ENCODE results near the gene ENC1. TPM values are rescaled to one million over a fixed set of nuclear protein-coding genes. Genes with fewer than 3 reads are reported as not detected.

ENC1 gene
- total RNA-seq, 4 donors from 2014 or later: 6.4 to 19.4 (median 13.0) TPM

DNA sequence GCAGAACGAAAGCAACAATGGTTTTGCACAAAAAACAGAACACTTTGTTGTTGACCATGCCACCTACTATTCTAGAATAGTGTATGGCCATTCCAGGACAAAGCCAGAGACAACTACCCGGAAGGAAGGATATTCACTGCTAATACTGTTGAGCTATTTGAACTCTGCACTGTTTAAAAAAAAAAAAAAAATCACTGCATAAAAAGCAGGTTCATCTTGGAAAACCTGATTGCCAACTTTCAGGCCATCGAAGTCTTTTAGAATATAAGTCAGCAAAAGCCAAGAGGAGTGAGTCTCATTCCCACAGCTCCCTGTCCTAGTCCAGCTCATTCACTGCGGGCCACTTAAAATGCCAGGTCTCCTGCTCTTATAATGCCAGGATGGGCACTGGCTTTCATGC lies 4.0 kb downstream of the ENC1 start:
- no peak for DNase-seq (ENCODE audit: low spot score in 2 of 2)
- Histone ChIP-seq H3K27me3 (no peaks in the 10 kb centered on the region), H3K36me3 (peaks cover 10% of the 10 kb centered on the region), H3K4me1 (peaks cover 33% of the 10 kb centered on the region), H3K4me3 (no peak overlapping the region), H3K27ac (no peak overlapping the region), H3K9me3 (no peaks in the 10 kb centered on the region)
- no peak for TF ChIP-seq EP300 (IDR thresholded peaks at IDR 0.05)
- 84% methylated on average over 4 of the region's 4 CpGs for WGBS

DNA sequence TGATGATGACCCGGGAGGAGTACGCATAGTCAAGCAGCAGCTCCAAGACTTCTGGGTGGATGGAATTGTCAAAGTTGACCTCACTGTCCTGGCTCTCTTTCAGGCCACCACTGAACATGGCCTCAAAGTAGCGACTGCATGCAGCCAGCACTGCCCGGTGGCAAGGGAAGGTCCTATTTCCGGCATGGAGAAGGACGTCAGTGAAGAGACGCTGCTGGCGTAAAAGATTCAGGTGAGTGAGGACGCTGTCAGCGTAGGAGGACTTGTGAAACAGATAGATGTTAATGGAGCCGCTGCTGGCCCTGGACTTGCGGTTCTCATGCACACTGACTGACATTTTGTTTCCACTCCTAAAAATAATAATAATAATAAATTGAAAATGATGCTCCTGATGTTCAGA lies 4.4 kb downstream of the ENC1 start:
- peaks cover 10% of the 10 kb centered on the region for H3K36me3 ChIP-seq
- H3K4me3 ChIP-seq: no peak overlapping the region
- H3K27ac ChIP-seq: no peak overlapping the region
- TF ChIP-seq CTCF (IDR thresholded peaks at IDR 0.05) (no peak), POLR2A (IDR thresholded peaks at IDR 0.05) (no peak), POLR2AphosphoS5 (IDR thresholded peaks at IDR 0.05) (no peak), EP300 (IDR thresholded peaks at IDR 0.05) (no peak)
- WGBS: 93% methylated on average over 12 of the region's 12 CpGs
- DNase-seq (ENCODE audit: low spot score in 2 of 2): no peak
- H3K27me3 ChIP-seq: no peaks in the 10 kb centered on the region
- no peaks in the 10 kb centered on the region for H3K9me3 ChIP-seq
- peaks cover 33% of the 10 kb centered on the region for H3K4me1 ChIP-seq

GRCh38 chr5:74634611-74635286 lies 5.8 kb downstream of the ENC1 start:
- H3K4me3 ChIP-seq: no peak overlapping the region
- no peak overlapping the region for H3K27ac ChIP-seq
- H3K27me3 ChIP-seq: no peaks in the 10 kb centered on the region
- TF ChIP-seq CTCF (IDR thresholded peaks at IDR 0.05) (no peak), EP300 (IDR thresholded peaks at IDR 0.05) (no peak), POLR2A (IDR thresholded peaks at IDR 0.05) (no peak), POLR2AphosphoS5 (IDR thresholded peaks at IDR 0.05) (no peak)
- peaks cover 24% of the 10 kb centered on the region for H3K4me1 ChIP-seq
- peaks cover 10% of the 10 kb centered on the region for H3K36me3 ChIP-seq
- H3K9me3 ChIP-seq: no peaks in the 10 kb centered on the region
- DNase-seq (ENCODE audit: low spot score in 2 of 2): no peak
- 93% methylated on average over 16 of the region's 16 CpGs for WGBS

DNA sequence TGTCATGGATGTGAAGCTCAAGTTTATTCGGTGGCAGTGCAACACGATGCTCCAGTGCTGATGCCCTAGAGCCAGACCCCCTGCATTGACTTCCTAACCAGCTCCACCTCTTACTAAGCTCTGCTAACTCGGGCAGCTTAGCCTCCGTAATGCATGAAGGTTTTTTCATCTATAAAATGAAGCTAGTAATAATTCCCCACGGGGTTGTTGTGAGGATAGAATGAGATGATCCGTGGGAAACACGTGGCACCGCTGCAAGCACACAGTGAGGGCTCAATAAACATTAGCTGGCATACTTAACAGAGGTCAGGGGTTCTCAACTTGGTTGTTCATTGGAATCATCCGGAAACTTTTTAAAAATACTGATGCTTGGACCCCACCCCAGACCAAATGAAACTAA lies 6.8 kb downstream of the ENC1 start:
- no peaks in the 10 kb centered on the region for H3K27me3 ChIP-seq
- WGBS: 87% methylated on average over 9 of the region's 9 CpGs
- TF ChIP-seq POLR2AphosphoS5 (IDR thresholded peaks at IDR 0.05) (no peak), POLR2A (IDR thresholded peaks at IDR 0.05) (no peak), CTCF (IDR thresholded peaks at IDR 0.05) (no peak), EP300 (IDR thresholded peaks at IDR 0.05) (no peak)
- H3K4me1 ChIP-seq: peaks cover 19% of the 10 kb centered on the region
- no peak overlapping the region for H3K27ac ChIP-seq
- no peak for DNase-seq (ENCODE audit: low spot score in 2 of 2)
- H3K9me3 ChIP-seq: no peaks in the 10 kb centered on the region
- H3K36me3 ChIP-seq: peaks cover 10% of the 10 kb centered on the region
- H3K4me3 ChIP-seq: no peak overlapping the region

GRCh38 chr5:74632947-74633356 lies 7.6 kb downstream of the ENC1 start:
- H3K27me3 ChIP-seq: no peaks in the 10 kb centered on the region
- H3K27ac ChIP-seq: no peak overlapping the region
- no peak for DNase-seq (ENCODE audit: low spot score in 2 of 2)
- H3K36me3 ChIP-seq: peaks cover 10% of the 10 kb centered on the region
- 81% methylated on average over 4 of the region's 4 CpGs for WGBS
- H3K4me3 ChIP-seq: no peak overlapping the region
- TF ChIP-seq CTCF (IDR thresholded peaks at IDR 0.05) (no peak), EP300 (IDR thresholded peaks at IDR 0.05) (no peak), POLR2A (IDR thresholded peaks at IDR 0.05) (no peak), POLR2AphosphoS5 (IDR thresholded peaks at IDR 0.05) (no peak)
- peaks cover 19% of the 10 kb centered on the region for H3K4me1 ChIP-seq
- no peaks in the 10 kb centered on the region for H3K9me3 ChIP-seq

All from suprapubic skin (tissue), 4 donors.